DND-41 (cell line): Measurements from ENCODE around the gene MACROD2.

Source experiments
- ATAC-seq: fragments of 200-7000 bp; cut with Tn5 transposase; 3 replicates; pipeline ENCODE4 v1.9.1; 2021; ENCODE audit warnings: low read depth; ENCODE audit not compliant: insufficient read depth
- DNase-seq: peaks from one replicate; pipeline ENCODE4 v3.0.0-alpha.2; 2020
- H2AFZ ChIP-seq: 2 replicates; pipeline ENCODE4 v1.6.0; 2012; ENCODE audit warnings: low read depth, low read length
- H3K27ac ChIP-seq: 2 replicates; pipeline ENCODE4 v1.5.1; 2012; ENCODE audit warnings: low read length, inconsistent platforms
- H3K27me3 ChIP-seq: fragments of 200-600 bp; sonication (generic); 2 replicates; pipeline ENCODE4 v1.6.0; 2012; ENCODE audit warnings: low read length, mild to moderate bottlenecking, inconsistent platforms; ENCODE audit not compliant: insufficient read depth, poor library complexity
- H3K36me3 ChIP-seq: 2 replicates; pipeline ENCODE4 v1.5.1; 2012; ENCODE audit warnings: low read length, inconsistent platforms; ENCODE audit not compliant: insufficient read depth
- H3K4me1 ChIP-seq: 2 replicates; pipeline ENCODE4 v1.5.1; 2012; ENCODE audit warnings: mild to moderate bottlenecking, low read length; ENCODE audit not compliant: insufficient read depth
- H3K4me2 ChIP-seq: 2 replicates; pipeline ENCODE4 v1.6.0; 2012; ENCODE audit warnings: mild to moderate bottlenecking, moderate library complexity, low read length, inconsistent platforms; ENCODE audit not compliant: insufficient read depth
- H3K4me3 ChIP-seq, 2 experiments: fragments of 200-600 bp in 1 of 2; shearing (Covaris generic) in 1 of 2; 2 replicates each; pipeline ENCODE4 v1.5.1; 2012 to 2016; ENCODE audit warnings: inconsistent platforms in 2 of 2, low read length in 2 of 2, mild to moderate bottlenecking in 2 of 2, low read depth in 1 of 2, moderate library complexity in 1 of 2
- H3K79me2 ChIP-seq: 2 replicates; pipeline ENCODE4 v1.6.0; 2012; ENCODE audit warnings: low read length, inconsistent platforms; ENCODE audit not compliant: insufficient read depth
- H3K9ac ChIP-seq: 2 replicates; pipeline ENCODE4 v1.6.0; 2012; ENCODE audit warnings: low read depth, mild to moderate bottlenecking, inconsistent platforms, low read length, moderate library complexity
- H3K9me3 ChIP-seq: 2 replicates; pipeline ENCODE4 v1.5.1; 2012; ENCODE audit warnings: low read length, moderate library complexity, mild to moderate bottlenecking, inconsistent platforms; ENCODE audit not compliant: insufficient read depth, severe bottlenecking
- H4K20me1 ChIP-seq: 2 replicates; pipeline ENCODE4 v1.6.0; 2012; ENCODE audit warnings: low read length; ENCODE audit not compliant: insufficient read depth
- CTCF ChIP-seq: IDR thresholded peaks from 2 replicates; pipeline ENCODE4 v1.5.1; 2012; ENCODE audit warnings: borderline replicate concordance, low read length, moderate library complexity, mild to moderate bottlenecking; ENCODE audit not compliant: poor library complexity, severe bottlenecking; ENCODE audit errors: extremely low read depth
- EZH2 ChIP-seq: IDR thresholded peaks from 3 replicates; pipeline ENCODE4 v1.6.1; 2012; ENCODE audit warnings: borderline replicate concordance, low read depth, mild to moderate bottlenecking, moderate library complexity, low read length, inconsistent platforms; ENCODE audit not compliant: severe bottlenecking

The MACROD2 gene

GRCh38 chr20:15570156-15570555 is 1574.8 kb downstream of the MACROD2 start:
- Histone ChIP-seq H3K36me3 (no peaks in the 10 kb centered on the region), H3K4me2 (no peak overlapping the region), H3K4me1 (no peaks in the 10 kb centered on the region), H3K79me2 (no peaks in the 10 kb centered on the region), H3K4me3 (no peak overlapping the region), H3K9ac (no peak overlapping the region), H3K9me3 (no peaks in the 10 kb centered on the region), H2AFZ (no peak overlapping the region), H3K27me3 (no peaks in the 10 kb centered on the region), H4K20me1 (no peaks in the 10 kb centered on the region), H3K27ac (no peak overlapping the region)
- DNase-seq (no peak), ATAC-seq (no peak)
- TF ChIP-seq CTCF, result no peak
- TF ChIP-seq EZH2, result no peak

GRCh38 chr20:15571056-15571455 is 1575.7 kb downstream of the MACROD2 start:
- Histone ChIP-seq H3K27me3 (no peaks in the 10 kb centered on the region), H3K36me3 (no peaks in the 10 kb centered on the region), H3K4me2 (no peak overlapping the region), H3K4me3 (no peak overlapping the region), H3K9ac (no peak overlapping the region), H3K27ac (no peak overlapping the region), H4K20me1 (no peaks in the 10 kb centered on the region), H3K79me2 (no peaks in the 10 kb centered on the region), H2AFZ (no peak overlapping the region), H3K9me3 (no peaks in the 10 kb centered on the region), H3K4me1 (no peaks in the 10 kb centered on the region)
- ATAC-seq (no peak), DNase-seq (no peak)
- no peak for TF ChIP-seq EZH2
- no peak for TF ChIP-seq CTCF

GRCh38 chr20:15575255-15575654 is 1579.9 kb downstream of the MACROD2 start:
- no peak for TF ChIP-seq EZH2
- TF ChIP-seq CTCF, result no peak
- H4K20me1 ChIP-seq, result no peaks in the 10 kb centered on the region
- H3K4me3 ChIP-seq, result no peak overlapping the region
- H3K36me3 ChIP-seq, result no peaks in the 10 kb centered on the region
- no peaks in the 10 kb centered on the region for H3K9me3 ChIP-seq
- H3K27me3 ChIP-seq, result no peaks in the 10 kb centered on the region
- H2AFZ ChIP-seq, result no peak overlapping the region
- no peak overlapping the region for H3K9ac ChIP-seq
- H3K79me2 ChIP-seq, result no peaks in the 10 kb centered on the region
- DNase-seq (no peak), ATAC-seq (no peak)
- H3K4me1 ChIP-seq, result no peaks in the 10 kb centered on the region
- no peak overlapping the region for H3K4me2 ChIP-seq
- H3K27ac ChIP-seq, result no peak overlapping the region

- Histone ChIP-seq H3K4me2 (no peak overlapping the region), H3K4me3 (no peak overlapping the region), H3K9ac (no peak overlapping the region), H3K27ac (no peak overlapping the region), H2AFZ (no peak overlapping the region), H3K27me3 (no peaks in the 10 kb centered on the region), H3K9me3 (no peaks in the 10 kb centered on the region), H3K36me3 (no peaks in the 10 kb centered on the region), H3K4me1 (no peaks in the 10 kb centered on the region), H4K20me1 (no peaks in the 10 kb centered on the region), H3K79me2 (no peaks in the 10 kb centered on the region)
- no peak for ATAC-seq
- no peak for DNase-seq
- no peak for TF ChIP-seq EZH2
- TF ChIP-seq CTCF, result no peak
Observed at GRCh38 chr20:15576411-15576810, 1581.1 kb downstream of the MACROD2 start.
